NOMO-1 treated with DMSO at 0.1 percent for 48 hours (cell line): Measurements from ENCODE around the gene SLC4A9.

ENCODE experiments used
- DNase-seq: peaks from one replicate; lab custom pipeline; 2025; ENCODE audit not compliant: unreplicated experiment; lab: John Stamatoyannopoulos, UW

SLC4A9 gene

DNA sequence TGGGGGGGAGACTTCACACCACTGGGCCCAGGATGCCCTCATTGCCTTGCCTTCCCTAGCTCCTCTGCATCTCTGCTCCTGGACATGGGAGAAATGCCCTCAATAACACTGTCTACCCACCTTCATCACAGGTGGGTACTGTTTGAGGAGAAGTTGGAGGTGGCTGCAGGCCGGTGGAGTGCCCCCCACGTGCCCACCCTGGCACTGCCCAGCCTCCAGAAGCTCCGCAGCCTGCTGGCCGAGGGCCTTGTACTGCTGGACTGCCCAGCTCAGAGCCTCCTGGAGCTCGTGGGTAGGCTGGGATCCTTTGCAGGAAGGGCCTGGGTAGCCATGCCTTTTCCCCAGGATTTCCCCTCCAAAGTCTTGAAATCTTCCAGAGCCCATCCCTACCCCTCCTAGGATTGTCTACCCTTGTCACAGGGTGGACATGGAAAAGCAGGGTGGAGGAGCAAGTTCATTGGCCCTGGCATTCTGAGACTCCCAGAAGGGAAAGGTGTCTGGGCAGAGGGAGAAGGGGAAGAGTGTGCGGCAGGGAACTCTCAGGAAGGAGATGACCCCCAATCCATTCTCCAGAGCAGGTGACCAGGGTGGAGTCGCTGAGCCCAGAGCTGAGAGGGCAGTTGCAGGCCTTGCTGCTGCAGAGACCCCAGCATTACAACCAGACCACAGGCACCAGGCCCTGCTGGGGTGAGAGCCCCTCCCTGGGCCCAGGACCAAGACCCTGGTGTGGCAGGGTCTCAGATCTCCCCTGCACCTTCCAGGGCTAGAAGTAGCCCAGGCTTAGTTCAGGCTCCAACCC, 886 bp downstream of the SLC4A9 start:
- DNase-seq: no peak

DNA sequence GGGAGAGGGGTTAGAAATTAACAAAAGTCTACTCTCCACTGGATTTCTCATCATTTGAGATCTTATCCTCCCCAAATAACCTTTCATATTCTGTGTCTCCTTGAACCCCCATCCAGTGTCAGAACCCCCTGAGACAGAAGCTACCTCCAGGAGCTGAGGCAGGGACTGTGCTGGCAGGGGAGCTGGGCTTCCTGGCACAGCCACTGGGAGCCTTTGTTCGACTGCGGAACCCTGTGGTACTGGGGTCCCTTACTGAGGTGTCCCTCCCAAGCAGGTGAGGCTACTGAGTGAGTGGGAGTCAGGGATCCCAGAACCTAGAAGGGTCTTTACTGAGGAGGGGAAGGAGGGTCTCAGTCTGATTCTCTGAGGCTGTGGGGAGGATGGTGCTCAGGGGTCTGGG, 1.9 kb downstream of the SLC4A9 start:
- DNase-seq: no peak

DNA sequence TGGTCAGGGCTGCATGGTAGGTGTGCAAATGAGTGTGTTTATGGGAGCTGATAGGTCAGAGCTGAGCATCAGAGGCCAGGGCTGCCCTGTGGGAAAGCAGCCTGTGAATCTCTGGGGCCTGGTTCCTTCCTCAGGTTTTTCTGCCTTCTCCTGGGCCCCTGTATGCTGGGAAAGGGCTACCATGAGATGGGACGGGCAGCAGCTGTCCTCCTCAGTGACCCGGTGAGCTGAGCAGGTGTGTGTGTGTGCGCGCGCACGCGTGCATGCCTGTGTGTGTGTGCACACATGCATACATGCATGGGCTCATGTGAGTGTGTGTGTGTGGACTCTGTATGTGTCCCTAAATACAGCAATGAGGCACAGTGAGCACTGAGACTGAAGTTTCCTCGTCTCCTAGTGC, 2.3 kb downstream of the SLC4A9 start:
- no peak for DNase-seq

- DNase-seq: peak; percentile 57
These were observed 3.1 kb downstream of the SLC4A9 start for GRCh38 chr5:140362875-140363630.

GRCh38 chr5:140363631-140364471, 3.9 kb downstream of the SLC4A9 start:
- no peak for DNase-seq

GRCh38 chr5:140364472-140364765, 4.4 kb downstream of the SLC4A9 start:
- DNase-seq: no peak

DNA sequence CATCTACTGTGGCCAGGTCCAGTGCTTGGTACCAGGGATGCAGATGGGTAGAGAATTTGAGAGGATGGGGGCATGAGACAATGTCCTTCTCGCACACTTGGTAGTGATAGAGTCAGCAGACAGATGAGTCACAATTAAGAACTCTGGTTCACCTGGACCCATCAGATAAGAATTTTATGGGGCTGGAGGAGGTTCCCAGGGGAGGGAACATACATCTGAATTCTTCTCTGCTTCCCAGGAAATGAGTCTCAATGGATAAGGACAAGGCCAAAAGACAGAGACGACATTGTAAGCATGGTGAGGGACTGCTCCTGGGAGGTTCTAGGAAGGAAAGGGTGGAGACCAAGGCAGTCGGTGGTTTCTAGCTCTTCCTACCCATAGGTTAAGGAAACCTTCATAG, 5.3 kb downstream of the SLC4A9 start:
- no peak for DNase-seq

GRCh38 chr5:140365941-140366340, 5.9 kb downstream of the SLC4A9 start:
- DNase-seq: no peak

DNA sequence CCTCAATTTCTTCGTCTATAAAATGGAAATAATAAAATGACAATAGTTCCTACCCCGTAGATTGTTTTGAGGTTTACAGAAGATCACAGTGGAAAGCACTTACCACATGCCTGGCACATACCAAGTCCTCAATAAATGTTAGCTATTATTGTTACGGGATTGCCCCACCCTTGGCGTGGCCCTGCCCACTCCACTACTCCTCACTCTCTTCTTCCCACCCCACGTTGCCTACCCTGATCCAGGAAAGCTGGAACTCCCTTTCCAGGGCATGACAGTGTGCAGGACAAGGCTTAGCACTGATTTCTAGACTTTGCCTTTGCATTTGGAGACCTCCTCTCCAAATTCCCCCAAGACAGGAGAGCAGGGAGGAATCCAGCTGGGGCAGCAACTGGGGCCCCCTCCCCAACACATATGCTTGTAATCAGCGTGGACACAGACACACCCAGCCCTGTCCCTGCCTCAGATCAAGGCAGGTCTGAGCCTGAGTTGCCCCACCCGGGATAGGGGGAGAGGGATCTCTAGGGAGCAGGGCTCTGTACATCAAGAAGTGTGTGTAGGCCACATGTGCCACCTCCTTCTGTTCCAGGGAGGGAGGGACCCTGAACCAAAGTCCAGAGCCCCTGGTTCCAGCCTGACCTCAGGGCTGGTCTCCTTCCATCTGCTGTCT, 6.7 kb downstream of the SLC4A9 start:
- DNase-seq: no peak

DNA sequence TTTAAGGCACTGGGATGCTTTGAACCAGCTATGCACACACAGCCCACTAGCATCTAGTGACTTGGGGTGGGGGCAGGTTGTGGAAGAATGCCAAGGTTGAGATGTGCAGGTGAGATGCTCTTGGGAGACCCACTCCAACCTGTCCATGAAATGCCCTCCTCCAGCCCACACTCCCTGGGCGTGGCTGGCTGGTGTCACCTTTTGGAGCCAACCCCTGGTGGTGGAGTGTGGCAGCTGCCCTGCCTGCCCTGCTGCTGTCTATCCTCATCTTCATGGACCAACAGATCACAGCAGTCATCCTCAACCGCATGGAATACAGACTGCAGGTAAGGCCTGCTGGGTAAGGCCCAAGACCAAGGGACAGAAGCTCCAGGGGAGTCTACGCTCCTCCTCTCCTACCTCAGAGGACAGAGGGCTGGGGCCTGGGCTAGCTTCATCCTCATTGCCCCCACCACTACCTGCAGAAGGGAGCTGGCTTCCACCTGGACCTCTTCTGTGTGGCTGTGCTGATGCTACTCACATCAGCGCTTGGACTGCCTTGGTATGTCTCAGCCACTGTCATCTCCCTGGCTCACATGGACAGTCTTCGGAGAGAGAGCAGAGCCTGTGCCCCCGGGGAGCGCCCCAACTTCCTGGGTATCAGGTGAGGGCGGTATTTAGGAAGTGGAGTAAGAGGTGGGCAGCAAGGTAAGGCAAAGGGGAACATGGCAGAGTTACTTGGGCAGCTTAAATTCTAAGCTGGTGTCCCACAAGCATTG, 7.4 kb downstream of the SLC4A9 start:
- DNase-seq: no peak

GRCh38 chr5:140371356-140372151, 11.6 kb downstream of the SLC4A9 start:
- no peak for DNase-seq

- no peak for DNase-seq
These were observed 13.0 kb downstream of the SLC4A9 start for GRCh38 chr5:140372971-140373487.

DNA sequence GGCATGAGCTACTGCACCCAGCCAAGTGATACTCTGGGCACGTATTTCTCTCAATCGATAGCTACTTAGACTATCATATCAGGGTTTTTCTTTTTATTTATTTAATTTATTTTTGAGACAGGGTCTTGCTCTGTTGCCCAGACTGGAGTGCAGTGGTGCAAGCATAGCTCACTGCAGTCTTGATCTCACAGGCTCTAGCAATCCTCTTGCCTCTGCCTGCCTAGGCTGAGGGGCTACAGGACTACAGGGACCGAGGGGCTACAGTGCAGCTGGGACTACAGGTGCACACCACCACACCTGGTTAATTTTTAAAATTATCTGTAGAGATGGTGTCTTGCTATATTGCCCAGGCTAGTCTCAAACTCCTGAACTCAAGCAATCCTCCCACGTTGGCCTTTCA, 21.4 kb downstream of the SLC4A9 start:
- DNase-seq: no peak

DNA sequence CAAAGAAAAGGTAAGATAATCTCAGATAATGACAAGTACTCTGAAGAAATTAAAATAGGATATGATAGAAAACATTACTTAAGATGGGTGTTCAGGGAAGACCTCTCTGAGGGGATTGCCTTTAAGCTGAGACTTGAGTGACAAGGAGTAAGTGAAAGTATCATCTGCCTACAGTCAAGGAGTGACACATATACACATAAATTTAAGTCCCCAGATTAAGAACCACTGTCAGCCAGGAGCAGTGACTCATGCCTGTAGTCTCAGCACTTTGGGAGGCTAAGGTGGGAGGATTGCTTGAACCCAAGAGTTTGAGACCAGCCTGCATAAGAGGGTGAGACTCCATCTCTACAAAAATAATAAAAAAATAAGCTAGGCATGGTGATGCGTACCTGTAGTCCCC, 22.0 kb downstream of the SLC4A9 start:
- no peak for DNase-seq

GRCh38 chr5:140382866-140383265, 22.9 kb downstream of the SLC4A9 start:
- no peak for DNase-seq

GRCh38 chr5:140383300-140383699, 23.3 kb downstream of the SLC4A9 start:
- no peak for DNase-seq

DNA sequence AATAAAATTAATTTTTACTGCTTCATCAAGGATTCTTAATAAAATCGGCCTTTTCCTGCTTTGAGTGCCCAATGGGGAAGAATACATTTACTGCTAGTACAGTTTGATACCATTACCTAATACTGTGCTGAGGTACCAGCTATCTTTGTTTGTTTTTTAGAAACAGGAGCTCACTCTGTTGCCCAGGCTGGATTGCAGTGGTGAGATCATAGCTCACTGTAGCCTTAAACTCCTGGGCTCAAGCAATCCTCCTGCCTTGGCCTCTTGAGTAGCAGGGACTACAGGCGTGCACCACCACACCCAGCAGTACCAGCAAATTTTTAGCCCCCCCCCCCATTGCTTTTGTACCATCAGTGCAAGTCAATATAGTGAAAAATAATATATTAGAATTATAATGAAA, 28.1 kb downstream of the SLC4A9 start:
- no peak for DNase-seq

DNA sequence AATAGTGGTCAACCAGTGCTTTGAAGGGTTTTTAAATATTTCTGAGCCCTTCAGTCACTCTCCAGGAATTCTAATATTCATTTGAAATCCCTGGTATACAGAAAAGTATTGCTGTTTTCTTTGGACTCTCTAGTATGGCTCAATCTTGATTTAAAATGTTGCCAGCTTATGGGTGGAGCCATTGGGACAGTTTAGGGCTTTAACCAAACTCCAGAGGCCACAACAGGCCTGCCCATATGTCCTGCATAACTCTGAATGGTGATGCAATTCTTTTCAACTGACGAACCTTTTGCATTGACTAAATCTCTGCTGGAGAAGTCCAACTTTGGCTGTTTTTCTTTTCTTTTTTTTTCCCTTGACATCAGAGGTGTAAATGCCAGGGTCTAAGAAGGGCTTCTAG, 31.3 kb downstream of the SLC4A9 start:
- peak; percentile 71 for DNase-seq

- no peak for DNase-seq
These were observed 31.7 kb downstream of the SLC4A9 start for GRCh38 chr5:140391732-140392131.

DNA sequence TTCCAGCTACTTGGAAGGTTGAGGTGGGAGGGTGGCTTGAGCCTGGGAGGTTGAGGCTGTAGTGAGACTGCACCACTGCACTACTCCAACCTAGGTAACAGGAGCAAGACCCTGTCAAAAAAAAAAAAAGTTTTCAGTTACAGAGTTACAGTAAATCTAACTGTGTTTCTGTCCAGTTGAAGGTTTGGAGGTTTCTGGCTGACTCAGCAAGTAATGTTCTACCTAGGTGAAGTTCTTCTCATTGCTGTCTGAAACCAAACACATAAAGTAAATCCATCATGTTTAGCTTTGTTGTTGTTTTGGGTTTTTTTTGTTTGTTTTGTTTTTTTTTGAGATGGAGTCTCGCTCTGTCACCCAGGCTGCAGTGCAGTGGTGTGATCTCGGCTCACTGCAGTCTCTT, 33.7 kb downstream of the SLC4A9 start:
- DNase-seq: no peak
